ENCODE measurements around the gene KMT2B. TPM values are rescaled to one million over a fixed set of nuclear protein-coding genes. Genes with fewer than 3 reads are reported as not detected.

KMT2B gene
- total and polyA plus RNA-seq, 8 donors, result 8.3 to 92.4 (median 18.9) TPM

GRCh38 chr19:35748106-35749020, 30.6 kb downstream of the KMT2B start, which contains the start of gene LIN37:
Gene LIN37, plus strand, starts transcription at chr19:35748576. Its CDS starts 149 bp downstream, at chr19:35748725.
- no peaks in the 10 kb centered on the region for H3K27me3 ChIP-seq
- H3K36me3 ChIP-seq, result peaks cover 9 to 25% (median 21%) of the 10 kb centered on the region in 4 donors
- H3K4me3 ChIP-seq, result peak within 1 kb of the TSS; percentile 81 to 97 (median 90)
- H3K4me1 ChIP-seq, result peaks cover 32 to 62% (median 46%) of the 10 kb centered on the region in 4 donors
- no peaks in the 10 kb centered on the region for H3K9me3 ChIP-seq
- peak; percentile 99 to 100 for DNase-seq
- peak in 1 of 4 donors; percentile 83 for TF ChIP-seq POLR2A (IDR thresholded peaks at IDR 0.05)
- TF ChIP-seq, protein P1, sequence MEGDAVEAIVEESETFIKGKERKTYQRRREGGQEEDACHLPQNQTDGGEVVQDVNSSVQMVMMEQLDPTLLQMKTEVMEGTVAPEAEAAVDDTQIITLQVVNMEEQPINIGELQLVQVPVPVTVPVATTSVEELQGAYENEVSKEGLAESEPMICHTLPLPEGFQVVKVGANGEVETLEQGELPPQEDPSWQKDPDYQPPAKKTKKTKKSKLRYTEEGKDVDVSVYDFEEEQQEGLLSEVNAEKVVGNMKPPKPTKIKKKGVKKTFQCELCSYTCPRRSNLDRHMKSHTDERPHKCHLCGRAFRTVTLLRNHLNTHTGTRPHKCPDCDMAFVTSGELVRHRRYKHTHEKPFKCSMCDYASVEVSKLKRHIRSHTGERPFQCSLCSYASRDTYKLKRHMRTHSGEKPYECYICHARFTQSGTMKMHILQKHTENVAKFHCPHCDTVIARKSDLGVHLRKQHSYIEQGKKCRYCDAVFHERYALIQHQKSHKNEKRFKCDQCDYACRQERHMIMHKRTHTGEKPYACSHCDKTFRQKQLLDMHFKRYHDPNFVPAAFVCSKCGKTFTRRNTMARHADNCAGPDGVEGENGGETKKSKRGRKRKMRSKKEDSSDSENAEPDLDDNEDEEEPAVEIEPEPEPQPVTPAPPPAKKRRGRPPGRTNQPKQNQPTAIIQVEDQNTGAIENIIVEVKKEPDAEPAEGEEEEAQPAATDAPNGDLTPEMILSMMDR (IDR thresholded peaks at IDR 0.05), result peak in 2 of 7 experiments; percentile 32 to 59
- TF ChIP-seq POLR2AphosphoS5 (IDR thresholded peaks at IDR 0.05), result peak; percentile 77 to 93 (median 93)
- TF ChIP-seq EP300 (IDR thresholded peaks at IDR 0.05), result no peak
- intact Hi-C loops (cut with DNase I; ENCODE audit: low total_unique reads), result no loop called here
- 0 to 1% (median 0%) methylated on average over 44 to 45 of the region's 45 CpGs for WGBS, 5 donors
- peak within 1 kb of the TSS; percentile 74 to 88 (median 86) for H3K27ac ChIP-seq

DNA sequence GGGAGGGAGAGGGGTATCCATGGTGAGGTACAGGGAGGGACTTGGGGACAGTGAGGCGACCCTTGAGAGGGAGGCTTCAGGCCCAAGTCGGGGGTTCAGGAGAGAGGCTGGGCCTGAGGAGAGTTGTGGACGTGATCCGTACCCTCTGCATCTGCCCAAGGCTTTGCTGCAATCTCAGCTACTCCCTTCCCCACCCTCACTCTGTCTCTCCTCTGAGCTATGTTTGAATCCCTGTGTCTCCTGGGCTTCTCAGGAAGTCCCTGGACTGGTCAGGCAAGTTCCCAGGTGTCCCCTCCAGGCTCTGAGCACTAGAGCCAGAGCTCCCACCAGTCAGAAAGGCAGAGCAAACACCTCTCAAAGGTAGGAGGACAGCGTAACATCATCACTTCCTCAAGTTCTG, 32.4 kb downstream of the KMT2B start:
- peaks cover 32 to 61% (median 46%) of the 10 kb centered on the region in 4 donors for H3K4me1 ChIP-seq
- H3K9me3 ChIP-seq, result no peaks in the 10 kb centered on the region
- H3K36me3 ChIP-seq, result peaks cover 16 to 38% (median 32%) of the 10 kb centered on the region in 4 donors
- H3K27me3 ChIP-seq, result no peaks in the 10 kb centered on the region
- WGBS, 5 donors, result 86 to 98% (median 93%) methylated on average over 4 to 5 of the region's 5 CpGs
- TF ChIP-seq POLR2AphosphoS5 (IDR thresholded peaks at IDR 0.05) (no peak), EP300 (IDR thresholded peaks at IDR 0.05) (no peak)
- intact Hi-C loops (cut with DNase I; ENCODE audit: low total_unique reads), result no loop called here
- peak in 1 of 2 donors; percentile 11 for DNase-seq
- H3K27ac ChIP-seq, result peak overlapping the region in 2 of 5 donors; percentile 6 to 88
- no peak overlapping the region for H3K4me3 ChIP-seq

- DNase-seq, result peak in 1 of 2 donors; percentile 2
- H3K9me3 ChIP-seq, result no peaks in the 10 kb centered on the region
- H3K4me1 ChIP-seq, result peaks cover 40 to 66% (median 52%) of the 10 kb centered on the region in 4 donors
- 88 to 92% (median 91%) methylated on average over 11 to 14 of the region's 14 CpGs for WGBS, 5 donors
- H3K27me3 ChIP-seq, result peaks cover 0 to 16% (median 0%) of the 10 kb centered on the region in 3 donors
- peaks cover 16 to 38% (median 32%) of the 10 kb centered on the region in 4 donors for H3K36me3 ChIP-seq
- no peak overlapping the region for H3K4me3 ChIP-seq
- intact Hi-C loops (cut with DNase I; ENCODE audit: low total_unique reads), result no loop called here
- H3K27ac ChIP-seq, result peak overlapping the region in 1 of 5 donors; percentile 99
- TF ChIP-seq, protein P1 (IDR thresholded peaks at IDR 0.05), result no peak
- TF ChIP-seq POLR2AphosphoS5 (IDR thresholded peaks at IDR 0.05), result no peak
- TF ChIP-seq POLR2A (IDR thresholded peaks at IDR 0.05), result no peak
- TF ChIP-seq EP300 (IDR thresholded peaks at IDR 0.05), result no peak
Observed at GRCh38 chr19:35751839-35752745, 34.3 kb downstream of the KMT2B start.

GRCh38 chr19:35752746-35753350, 35.0 kb downstream of the KMT2B start:
- H3K4me3 ChIP-seq, result no peak overlapping the region
- DNase-seq, result peak in 1 of 2 donors; percentile 4
- H3K9me3 ChIP-seq, result no peaks in the 10 kb centered on the region
- H3K4me1 ChIP-seq, result peaks cover 42 to 66% (median 52%) of the 10 kb centered on the region in 4 donors
- intact Hi-C loops (cut with DNase I; ENCODE audit: low total_unique reads), result no loop called here
- peaks cover 0 to 16% (median 0%) of the 10 kb centered on the region in 3 donors for H3K27me3 ChIP-seq
- peak overlapping the region in 2 of 5 donors; percentile 98 to 99 for H3K27ac ChIP-seq
- TF ChIP-seq, protein P1 (IDR thresholded peaks at IDR 0.05), result no peak
- TF ChIP-seq POLR2AphosphoS5 (IDR thresholded peaks at IDR 0.05), result no peak
- TF ChIP-seq EP300 (IDR thresholded peaks at IDR 0.05), result no peak
- TF ChIP-seq POLR2A (IDR thresholded peaks at IDR 0.05), result no peak
- WGBS, 5 donors, result 96% methylated on average over 9 to 20 of the region's 20 CpGs
- peaks cover 16 to 38% (median 32%) of the 10 kb centered on the region in 4 donors for H3K36me3 ChIP-seq
